ENCODE measurements around the gene SLC25A27.

DNA sequence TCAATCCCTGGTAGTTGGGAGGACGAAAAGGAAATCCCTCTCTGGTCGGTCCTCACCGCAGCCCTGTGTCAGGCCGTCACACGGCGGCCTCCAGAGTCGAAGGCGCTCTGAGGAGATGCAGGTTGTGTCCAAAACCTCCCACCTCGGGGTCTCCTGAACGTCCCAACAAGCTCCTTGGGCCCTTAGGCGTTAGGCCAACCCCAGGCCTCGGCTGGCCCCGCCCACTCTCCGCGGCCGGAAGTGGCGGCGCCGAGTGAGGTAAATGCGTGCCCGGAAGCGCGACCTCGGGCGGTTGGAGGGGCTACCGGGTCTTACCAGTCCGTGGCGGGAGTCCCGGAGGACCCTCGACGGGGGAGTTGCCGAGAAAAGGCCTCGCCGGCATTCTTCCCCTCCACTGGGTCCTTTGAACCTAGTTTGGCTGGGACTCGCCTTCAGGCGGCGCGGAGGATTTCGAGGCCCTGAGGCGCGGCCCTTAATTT is 34.9 kb downstream of the SLC25A27 start, which contains the start of gene TDRD6:
- TF ChIP-seq, protein P1, sequence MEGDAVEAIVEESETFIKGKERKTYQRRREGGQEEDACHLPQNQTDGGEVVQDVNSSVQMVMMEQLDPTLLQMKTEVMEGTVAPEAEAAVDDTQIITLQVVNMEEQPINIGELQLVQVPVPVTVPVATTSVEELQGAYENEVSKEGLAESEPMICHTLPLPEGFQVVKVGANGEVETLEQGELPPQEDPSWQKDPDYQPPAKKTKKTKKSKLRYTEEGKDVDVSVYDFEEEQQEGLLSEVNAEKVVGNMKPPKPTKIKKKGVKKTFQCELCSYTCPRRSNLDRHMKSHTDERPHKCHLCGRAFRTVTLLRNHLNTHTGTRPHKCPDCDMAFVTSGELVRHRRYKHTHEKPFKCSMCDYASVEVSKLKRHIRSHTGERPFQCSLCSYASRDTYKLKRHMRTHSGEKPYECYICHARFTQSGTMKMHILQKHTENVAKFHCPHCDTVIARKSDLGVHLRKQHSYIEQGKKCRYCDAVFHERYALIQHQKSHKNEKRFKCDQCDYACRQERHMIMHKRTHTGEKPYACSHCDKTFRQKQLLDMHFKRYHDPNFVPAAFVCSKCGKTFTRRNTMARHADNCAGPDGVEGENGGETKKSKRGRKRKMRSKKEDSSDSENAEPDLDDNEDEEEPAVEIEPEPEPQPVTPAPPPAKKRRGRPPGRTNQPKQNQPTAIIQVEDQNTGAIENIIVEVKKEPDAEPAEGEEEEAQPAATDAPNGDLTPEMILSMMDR (optimal IDR thresholded peaks at IDR 0.05 in 1 of 3, IDR thresholded peaks at IDR 0.05 in 1 of 3, conservative IDR thresholded peaks at IDR 0.05 in 1 of 3; ENCODE audit: extremely low read depth in 1 of 3, insufficient read depth in 2 of 3, low read length in 3 of 3): no peak
- no peak for TF ChIP-seq EZH2 (IDR thresholded peaks at IDR 0.05; ENCODE audit: low read length)

Measured in keratinocyte (primary cell).